B cell (primary cell): Measurements from ENCODE around the gene CANT1. TPM values are rescaled to one million over a fixed set of nuclear protein-coding genes. Genes with fewer than 3 reads are reported as not detected.

ENCODE experiments used
- ATAC-seq: fragments of 200-7000 bp; cut with Tn5 transposase; one replicate; pipeline ENCODE4 v1.10.0; 2021; ENCODE audit warnings: low read depth, mild to moderate bottlenecking, moderate number of reproducible peaks, moderate library complexity
- CTCF ChIA-PET: fragments of 350-600 bp; sonication (Branson Sonifier 250); formaldehyde crosslinking; loops from one replicate; lab custom pipeline; 2021; ENCODE audit warnings: antibody characterized with exemption, inconsistent platforms; lab: Charles Lee
- POLR2A ChIA-PET: fragments of 350-600 bp; sonication (Branson Sonifier 250); formaldehyde crosslinking; loops from one replicate; lab custom pipeline; 2021; ENCODE audit warnings: antibody characterized with exemption; lab: Charles Lee
- DNase-seq: peaks from one replicate; pipeline ENCODE4 v3.0.0; 2013
- H2AFZ ChIP-seq: 2 replicates; pipeline ENCODE4 v1.6.1; 2012; ENCODE audit warnings: mild to moderate bottlenecking, low read depth, low read length; ENCODE audit not compliant: insufficient read depth, poor library complexity, severe bottlenecking
- H3K27ac ChIP-seq, 2 donors: 1 replicate in 1 of 2; 2 replicates in 1 of 2; pipeline ENCODE4 v1.5.1; 2012 to 2013; ENCODE audit warnings: low read length in 2 of 2, mild to moderate bottlenecking in 2 of 2, moderate library complexity in 1 of 2
- H3K27me3 ChIP-seq, 4 experiments: fragments of 200-600 bp in 1 of 4; sonication (generic) in 1 of 4; replicated peaks in 1 of 4; 1 replicate in 2 of 4; 2 replicates in 2 of 4; pipeline versions ENCODE4 v1.6.1 to v1.7.0; 2013 to 2016; ENCODE audit warnings: low read length in 3 of 4, mild to moderate bottlenecking in 2 of 4, mixed read lengths in 1 of 4, moderate library complexity in 1 of 4; ENCODE audit not compliant: insufficient read depth in 4 of 4, control insufficient read depth in 3 of 4; ENCODE audit errors: control extremely low read depth in 1 of 4
- H3K36me3 ChIP-seq, 2 experiments: replicated peaks in 1 of 2; 1 replicate in 1 of 2; 2 replicates in 1 of 2; pipeline versions ENCODE4 v1.6.1 to v1.7.1; 2013; ENCODE audit warnings: low read length in 1 of 2; ENCODE audit not compliant: insufficient read depth in 2 of 2, control insufficient read depth in 1 of 2; ENCODE audit errors: control extremely low read depth in 1 of 2, extremely low read depth in 1 of 2
- H3K4me1 ChIP-seq, 2 donors: fragments of 200-600 bp in 1 of 2; sonication (generic) in 1 of 2; 1 replicate in 1 of 2; 2 replicates in 1 of 2; pipeline versions ENCODE4 v1.5.1 to v1.6.1; 2013 to 2017; ENCODE audit warnings: low read length in 2 of 2; ENCODE audit not compliant: control insufficient read depth in 2 of 2, insufficient read depth in 2 of 2
- H3K4me2 ChIP-seq: replicated peaks from 2 replicates; pipeline ENCODE3; 2012; ENCODE audit warnings: mild to moderate bottlenecking, low read depth, low read length; ENCODE audit not compliant: poor library complexity, severe bottlenecking
- H3K4me3 ChIP-seq, 5 experiments: fragments of 200-600 bp in 1 of 5; sonication (generic) in 1 of 5; 1 replicate in 3 of 5; 2 replicates in 2 of 5; pipeline versions ENCODE4 v1.5.1 to v1.7.0; 2011 to 2016; ENCODE audit warnings: low read length in 4 of 5, mild to moderate bottlenecking in 4 of 5, low read depth in 2 of 5, control low read depth in 1 of 5, moderate library complexity in 1 of 5; ENCODE audit not compliant: insufficient read depth in 1 of 5; ENCODE audit errors: control extremely low read depth in 1 of 5, extremely low read depth in 1 of 5
- H3K79me2 ChIP-seq: fragments of 200-600 bp; sonication (generic); one replicate; pipeline ENCODE4 v1.6.0; 2016; ENCODE audit warnings: low read length; ENCODE audit not compliant: control insufficient read depth, insufficient read depth
- H3K9ac ChIP-seq: fragments of 200-600 bp; sonication (generic); 2 replicates; pipeline ENCODE4 v1.6.1; 2017; ENCODE audit warnings: mild to moderate bottlenecking, low read length, moderate library complexity
- H3K9me3 ChIP-seq, 3 donors: one replicate each; pipeline versions ENCODE4 v1.6.1 to v1.7.1; 2013; ENCODE audit warnings: low read length in 2 of 3; ENCODE audit not compliant: control insufficient read depth in 2 of 3, insufficient read depth in 1 of 3; ENCODE audit errors: control extremely low read depth in 1 of 3
- H4K20me1 ChIP-seq: 2 replicates; pipeline ENCODE4 v1.6.0; 2012; ENCODE audit warnings: mild to moderate bottlenecking, low read length; ENCODE audit not compliant: insufficient read depth, control insufficient read depth, poor library complexity, severe bottlenecking
- H3K27ac Mint-ChIP-seq: one replicate; pipeline ENCODE4 v1.8.0; 2021; ENCODE audit warnings: mixed read lengths
- H3K27me3 Mint-ChIP-seq: one replicate; pipeline ENCODE4 v1.8.0; 2021; ENCODE audit warnings: mixed read lengths
- H3K4me1 Mint-ChIP-seq: one replicate; pipeline ENCODE4 v1.8.0; 2021; ENCODE audit warnings: mixed read lengths
- H3K4me3 Mint-ChIP-seq: one replicate; pipeline ENCODE4 v1.8.0; 2021; ENCODE audit warnings: mixed read lengths
- H3K9me3 Mint-ChIP-seq: one replicate; pipeline ENCODE4 v1.8.0; 2022; ENCODE audit warnings: mixed read lengths; ENCODE audit not compliant: insufficient read depth
- CTCF ChIP-seq: fragments of 200-600 bp; IDR thresholded peaks from one replicate; pipeline ENCODE4 v1.8.0; 2022; ENCODE audit warnings: antibody characterized with exemption, mild to moderate bottlenecking
- EZH2 ChIP-seq: IDR thresholded peaks from 2 replicates; pipeline ENCODE4 v1.6.1; 2012; ENCODE audit warnings: borderline replicate concordance, low read depth, mild to moderate bottlenecking, moderate library complexity, low read length; ENCODE audit not compliant: insufficient read depth, poor library complexity, severe bottlenecking
- WGBS: methylation state at CpG from one replicate; pipeline ENCODE4 v1.1.5; 2013; ENCODE audit warnings: missing lambda C conversion rate; ENCODE audit not compliant: insufficient coverage; 5-methylcytosine and 5-hydroxymethylcytosine counted together
- intact Hi-C: fragments of 100-400 bp; cut with micrococcal nuclease; formaldehyde crosslinking; loops from one replicate; pipeline ENCODE4 v1.10.0; 2022
- polyA plus RNA-seq: library from polyadenylated mRNA; depleted of rRNA; stranded (reverse); fragments of >200 nt; gene quantifications from 2 replicates; pipeline ENCODE4 v1.2.3, GENCODE V29; 2012
- total RNA-seq, 2 donors: library from RNA; stranded (reverse); fragments of 120-200 nt in 1 of 2; gene quantifications; 1 replicate in 1 of 2; 2 replicates in 1 of 2; pipeline versions ENCODE4 v1.2.3 to v1.2.4, GENCODE V29; 2013 to 2022

The CANT1 gene
- total and polyA plus RNA-seq, 2 donors (not counting 1 experiment from before 2014, with no cell fraction given) = 17.3 to 44.2 TPM

DNA sequence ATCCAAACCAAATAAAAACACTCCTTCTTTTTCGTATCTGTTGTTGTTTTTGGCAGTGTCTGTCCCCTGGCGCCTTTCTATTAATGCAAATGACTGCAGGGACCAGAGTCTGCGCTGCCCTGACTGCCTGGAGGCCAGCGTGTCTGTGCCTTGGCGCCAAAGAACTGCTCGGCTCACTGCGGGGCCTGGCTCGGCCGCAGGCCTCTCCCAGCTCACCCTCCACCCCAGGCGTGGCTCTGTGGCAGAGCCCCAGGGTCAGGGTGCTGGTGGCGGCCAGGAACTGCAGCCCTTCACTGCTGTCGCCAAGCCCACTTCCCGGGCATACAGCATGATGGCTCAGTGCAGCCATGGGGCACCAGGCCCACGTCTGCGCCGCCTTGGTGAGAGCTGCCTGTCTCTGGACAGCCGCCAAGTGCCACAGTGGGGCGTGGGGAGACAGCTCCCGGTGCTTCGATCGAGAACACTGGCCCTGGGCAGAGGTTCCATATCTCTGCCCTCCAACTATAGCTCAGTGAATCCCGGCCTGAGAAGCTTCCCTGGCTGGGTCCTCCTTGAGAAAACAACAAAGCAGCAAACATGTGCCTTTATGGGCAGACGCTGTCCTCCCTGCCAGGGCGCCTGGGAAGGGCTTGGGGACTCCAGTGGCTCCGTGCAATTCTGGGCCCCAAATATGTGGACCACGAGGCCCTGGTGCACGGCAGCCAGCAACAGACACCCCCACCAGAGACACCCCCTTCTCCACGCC lies 11.1 kb downstream of the CANT1 start:
- no peak for ATAC-seq
- Histone ChIP-seq H3K4me3 (no peak overlapping the region), H3K79me2 (peaks cover 37% of the 10 kb centered on the region), H2AFZ (no peak overlapping the region), H3K9me3 (no peaks in the 10 kb centered on the region), H3K27ac (no peak overlapping the region), H3K9ac (no peak overlapping the region), H3K4me1 (no peaks in the 10 kb centered on the region), H3K27me3 (no peaks in the 10 kb centered on the region), H3K4me2 (no peak overlapping the region), H4K20me1 (peaks cover 83% of the 10 kb centered on the region), H3K36me3 (peaks cover 0 to 59% of the 10 kb centered on the region in 2 experiments)
- no peaks in the 10 kb centered on the region for H3K27me3 Mint-ChIP-seq
- WGBS = 99% methylated on average over 27 of the region's 28 CpGs
- DNase-seq = no peak
- TF ChIP-seq CTCF = no peak
- TF ChIP-seq EZH2 = no peak
- CTCF ChIA-PET = interaction anchor here (0.7 kb wide), 1 partner anchor 8 kb away, joined by 3 read pairs; no protein-coding TSS in a partner anchor
- POLR2A ChIA-PET = no interaction called here
- H3K4me3 Mint-ChIP-seq = no peak overlapping the region
- H3K4me1 Mint-ChIP-seq = peaks cover 6% of the 10 kb centered on the region
- intact Hi-C loops = loop anchor here (10.0 kb wide), 1 partner anchor 46 kb away; no protein-coding TSS in a partner anchor
- no peak overlapping the region for H3K27ac Mint-ChIP-seq
- H3K9me3 Mint-ChIP-seq = no peaks in the 10 kb centered on the region

DNA sequence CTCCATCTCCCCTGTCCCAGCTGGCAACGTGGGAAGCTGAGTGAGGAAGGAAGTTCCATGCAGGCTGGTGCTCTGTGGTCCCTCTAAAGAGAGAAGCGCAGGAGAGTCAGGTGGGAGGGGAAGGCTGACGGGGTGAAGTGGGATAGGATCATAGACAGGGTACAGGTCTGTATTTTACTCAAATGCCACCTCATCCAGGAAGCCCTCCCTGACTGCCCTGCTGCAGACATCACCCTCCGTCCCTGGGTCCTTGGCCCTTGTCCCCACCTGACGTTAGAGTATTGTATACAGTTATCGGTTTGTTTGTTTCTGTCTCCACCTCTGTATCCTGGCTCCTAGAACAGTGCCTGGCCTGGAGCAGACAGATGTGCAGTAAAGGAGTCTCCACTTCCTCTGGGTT lies 11.7 kb downstream of the CANT1 start:
- H4K20me1 ChIP-seq = peaks cover 83% of the 10 kb centered on the region
- no peak overlapping the region for H3K4me3 Mint-ChIP-seq
- no peak overlapping the region for H3K27ac Mint-ChIP-seq
- POLR2A ChIA-PET = no interaction called here
- H3K27me3 Mint-ChIP-seq = no peaks in the 10 kb centered on the region
- H3K9ac ChIP-seq = no peak overlapping the region
- peaks cover 0 to 60% of the 10 kb centered on the region in 2 experiments for H3K36me3 ChIP-seq
- peaks cover 9% of the 10 kb centered on the region for H3K4me1 Mint-ChIP-seq
- CTCF ChIA-PET = interaction anchor here (0.7 kb wide), 1 partner anchor 9 kb away, joined by 3 read pairs; no protein-coding TSS in a partner anchor
- no peaks in the 10 kb centered on the region for H3K9me3 Mint-ChIP-seq
- no peak overlapping the region for H2AFZ ChIP-seq
- no peaks in the 10 kb centered on the region for H3K9me3 ChIP-seq
- no peak overlapping the region for H3K4me3 ChIP-seq
- no peak overlapping the region for H3K4me2 ChIP-seq
- no peak for DNase-seq
- TF ChIP-seq CTCF (no peak), EZH2 (no peak)
- no peaks in the 10 kb centered on the region for H3K4me1 ChIP-seq
- peaks cover 35% of the 10 kb centered on the region for H3K79me2 ChIP-seq
- no peak overlapping the region for H3K27ac ChIP-seq
- 92% methylated on average over 2 of the region's 6 CpGs for WGBS
- no peak for ATAC-seq
- intact Hi-C loops = loop anchor here (10.0 kb wide), 1 partner anchor 47 kb away; no protein-coding TSS in a partner anchor
- H3K27me3 ChIP-seq = no peaks in the 10 kb centered on the region
